Smooth muscle cell (in vitro differentiated cells): ENCODE results near the gene DCDC1. TPM values are rescaled to one million over a fixed set of nuclear protein-coding genes. Genes with fewer than 3 reads are reported as not detected.

Source experiments
- DNase-seq: peaks from one replicate; lab custom pipeline; 2025; ENCODE audit not compliant: unreplicated experiment; lab: John Stamatoyannopoulos, UW
- H2AFZ ChIP-seq: fragments of 200-600 bp; sonication (generic); 2 replicates; pipeline ENCODE4 v1.6.0; 2016; ENCODE audit warnings: antibody characterized with exemption, low read depth, mild to moderate bottlenecking
- H3F3A ChIP-seq: fragments of 200-600 bp; sonication (generic); 2 replicates; pipeline ENCODE4 v1.6.0; 2017; ENCODE audit warnings: antibody characterized with exemption, low read depth
- H3K27ac ChIP-seq: fragments of 200-600 bp; sonication (generic); 2 replicates; pipeline ENCODE4 v1.5.1; 2016; ENCODE audit warnings: low read depth, mild to moderate bottlenecking
- H3K27me3 ChIP-seq: fragments of 200-600 bp; sonication (generic); 2 replicates; pipeline ENCODE4 v1.6.1; 2016; ENCODE audit warnings: low read depth, mild to moderate bottlenecking
- H3K36me3 ChIP-seq: fragments of 200-600 bp; sonication (generic); 2 replicates; pipeline ENCODE4 v1.5.1; 2016; ENCODE audit warnings: low read depth
- H3K4me1 ChIP-seq: fragments of 200-600 bp; sonication (generic); 2 replicates; pipeline ENCODE4 v1.5.1; 2016; ENCODE audit warnings: low read depth
- H3K4me2 ChIP-seq: fragments of 200-600 bp; sonication (generic); 2 replicates; pipeline ENCODE4 v1.6.0; 2016; ENCODE audit warnings: mild to moderate bottlenecking
- H3K4me3 ChIP-seq: fragments of 200-600 bp; sonication (generic); 2 replicates; pipeline ENCODE4 v1.5.1; 2016; ENCODE audit warnings: mild to moderate bottlenecking
- H3K79me2 ChIP-seq: fragments of 200-600 bp; sonication (generic); 2 replicates; pipeline ENCODE4 v1.6.0; 2016; ENCODE audit warnings: low read depth, mild to moderate bottlenecking
- H3K9ac ChIP-seq: fragments of 200-600 bp; sonication (generic); 2 replicates; pipeline ENCODE4 v1.6.0; 2016; ENCODE audit warnings: low read depth
- H3K9me3 ChIP-seq: fragments of 200-600 bp; sonication (generic); replicated peaks from 2 replicates; pipeline ENCODE4 v1.5.1; 2016; ENCODE audit warnings: low read depth
- H4K20me1 ChIP-seq: fragments of 200-600 bp; sonication (generic); 2 replicates; pipeline ENCODE4 v1.6.0; 2016; ENCODE audit warnings: low read depth
- CTCF ChIP-seq: fragments of 200-600 bp; sonication (generic); IDR thresholded peaks from 2 replicates; pipeline ENCODE4 v1.5.1; 2017; ENCODE audit warnings: borderline replicate concordance, mild to moderate bottlenecking, antibody characterized with exemption; ENCODE audit not compliant: insufficient read depth, poor library complexity, severe bottlenecking
- WGBS: methylation state at CpG from one replicate; pipeline ENCODE4 v1.1.7; 2016; ENCODE audit warnings: low lambda C conversion rate; 5-methylcytosine and 5-hydroxymethylcytosine counted together
- polyA plus RNA-seq: library from polyadenylated mRNA; unstranded; fragments of >200 nt; fragmentation: Nextera tagmentation; extraction: Ambion mirVana; gene quantifications from 2 replicates; pipeline ENCODE4 v1.2.1, GENCODE V29; 2016
- total RNA-seq: library from RNA; depleted of rRNA; stranded (reverse); fragments of >200 nt; gene quantifications from 2 replicates; pipeline ENCODE4 v1.2.3, GENCODE V29; 2014

Gene DCDC1
- total and polyA plus RNA-seq, 2 experiments from 2014 or later = 0.39 to 0.45 TPM

DNA sequence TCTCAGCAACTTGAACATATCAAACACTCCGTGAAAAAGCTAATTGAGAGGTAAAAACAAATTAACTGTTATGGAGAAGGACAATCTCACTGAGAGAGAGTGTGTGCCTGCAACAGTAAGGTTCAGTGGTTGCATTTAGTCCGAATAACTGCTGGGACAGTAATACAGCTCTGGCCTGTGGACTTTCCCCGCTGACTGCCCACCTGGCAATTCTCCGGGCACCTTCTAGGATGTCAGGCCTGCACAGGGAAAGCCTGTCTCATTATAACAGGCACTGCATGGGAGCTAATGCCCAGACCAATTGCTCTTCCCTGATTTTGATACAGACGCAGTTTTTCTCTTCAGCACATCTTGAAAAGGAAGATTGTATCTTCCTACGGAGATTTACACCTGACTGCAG lies 251.0 kb downstream of the DCDC1 start:
- no peak for TF ChIP-seq CTCF
- H3K27me3 ChIP-seq = no peaks in the 10 kb centered on the region
- no peak overlapping the region for H3K9ac ChIP-seq
- no peaks in the 10 kb centered on the region for H3F3A ChIP-seq
- H3K4me3 ChIP-seq = no peak overlapping the region
- no peaks in the 10 kb centered on the region for H3K36me3 ChIP-seq
- H3K79me2 ChIP-seq = no peaks in the 10 kb centered on the region
- no peak overlapping the region for H3K27ac ChIP-seq
- H2AFZ ChIP-seq = no peak overlapping the region
- H4K20me1 ChIP-seq = no peaks in the 10 kb centered on the region
- H3K9me3 ChIP-seq = no peaks in the 10 kb centered on the region
- DNase-seq = no peak
- H3K4me1 ChIP-seq = no peaks in the 10 kb centered on the region
- H3K4me2 ChIP-seq = no peak overlapping the region
- WGBS = 89% methylated on average over 6 of the region's 6 CpGs

DNA sequence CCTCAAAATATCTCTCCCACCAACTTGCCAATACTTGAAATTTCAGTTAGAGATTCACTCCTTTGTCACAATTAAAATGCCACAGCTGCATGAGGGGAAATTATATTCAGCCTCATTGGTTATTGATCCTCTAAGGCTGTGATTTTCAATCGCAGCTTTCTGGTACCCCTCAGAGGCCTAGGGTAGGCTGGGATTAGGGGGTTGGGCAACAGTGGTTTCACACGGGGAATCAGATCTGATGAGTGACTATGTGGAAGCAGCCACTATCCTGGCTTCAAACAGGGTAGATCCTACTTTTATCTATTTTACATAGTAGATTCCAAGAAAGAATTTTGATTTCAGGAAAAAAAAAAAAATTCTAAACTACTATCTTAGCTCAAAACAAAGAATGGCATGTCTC lies 252.5 kb downstream of the DCDC1 start:
- H3K9me3 ChIP-seq = no peaks in the 10 kb centered on the region
- H2AFZ ChIP-seq = no peak overlapping the region
- no peak overlapping the region for H3K4me2 ChIP-seq
- WGBS = 82% methylated on average over 2 of the region's 2 CpGs
- H3K79me2 ChIP-seq = no peaks in the 10 kb centered on the region
- no peaks in the 10 kb centered on the region for H4K20me1 ChIP-seq
- no peak for DNase-seq
- H3K4me1 ChIP-seq = no peaks in the 10 kb centered on the region
- H3K36me3 ChIP-seq = no peaks in the 10 kb centered on the region
- H3K9ac ChIP-seq = no peak overlapping the region
- H3K4me3 ChIP-seq = no peak overlapping the region
- no peaks in the 10 kb centered on the region for H3K27me3 ChIP-seq
- no peaks in the 10 kb centered on the region for H3F3A ChIP-seq
- H3K27ac ChIP-seq = no peak overlapping the region
- no peak for TF ChIP-seq CTCF

DNA sequence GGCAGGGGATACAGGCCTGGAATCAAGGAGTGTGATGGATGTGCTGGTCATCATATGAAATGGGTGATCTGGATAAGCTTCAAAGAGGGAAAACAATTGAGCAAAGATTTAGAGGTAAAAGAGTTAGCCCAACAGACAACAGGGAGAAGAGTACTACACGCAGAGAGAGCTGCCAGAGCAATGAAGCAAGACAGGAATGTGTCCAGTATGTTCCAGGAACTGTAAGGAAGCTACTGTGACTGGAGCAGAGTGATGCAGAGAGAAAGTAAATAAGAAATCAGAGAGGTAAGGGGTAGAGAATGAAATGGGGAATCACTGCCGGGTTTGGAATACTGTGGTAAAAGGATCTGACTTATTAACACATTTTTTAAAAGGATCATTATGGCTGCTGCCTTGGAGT lies 255.1 kb downstream of the DCDC1 start:
- Histone ChIP-seq H3K27ac (no peak overlapping the region), H3K9ac (no peak overlapping the region)

More for the DNA sequence above, 255.1 kb downstream of the DCDC1 start:
- WGBS = 82% methylated on average over 2 of the region's 2 CpGs
- no peaks in the 10 kb centered on the region for H3K27me3 ChIP-seq
- no peaks in the 10 kb centered on the region for H4K20me1 ChIP-seq
- TF ChIP-seq CTCF = no peak
- H3K4me3 ChIP-seq = no peak overlapping the region
- no peak overlapping the region for H3K4me2 ChIP-seq
- no peak for DNase-seq
- H3K4me1 ChIP-seq = no peaks in the 10 kb centered on the region
- no peaks in the 10 kb centered on the region for H3K79me2 ChIP-seq
- H3F3A ChIP-seq = no peaks in the 10 kb centered on the region
- no peaks in the 10 kb centered on the region for H3K9me3 ChIP-seq
- no peak overlapping the region for H2AFZ ChIP-seq
- H3K36me3 ChIP-seq = no peaks in the 10 kb centered on the region
